ENCODE measurements around the gene GABBR2.

GABBR2 gene

DNA sequence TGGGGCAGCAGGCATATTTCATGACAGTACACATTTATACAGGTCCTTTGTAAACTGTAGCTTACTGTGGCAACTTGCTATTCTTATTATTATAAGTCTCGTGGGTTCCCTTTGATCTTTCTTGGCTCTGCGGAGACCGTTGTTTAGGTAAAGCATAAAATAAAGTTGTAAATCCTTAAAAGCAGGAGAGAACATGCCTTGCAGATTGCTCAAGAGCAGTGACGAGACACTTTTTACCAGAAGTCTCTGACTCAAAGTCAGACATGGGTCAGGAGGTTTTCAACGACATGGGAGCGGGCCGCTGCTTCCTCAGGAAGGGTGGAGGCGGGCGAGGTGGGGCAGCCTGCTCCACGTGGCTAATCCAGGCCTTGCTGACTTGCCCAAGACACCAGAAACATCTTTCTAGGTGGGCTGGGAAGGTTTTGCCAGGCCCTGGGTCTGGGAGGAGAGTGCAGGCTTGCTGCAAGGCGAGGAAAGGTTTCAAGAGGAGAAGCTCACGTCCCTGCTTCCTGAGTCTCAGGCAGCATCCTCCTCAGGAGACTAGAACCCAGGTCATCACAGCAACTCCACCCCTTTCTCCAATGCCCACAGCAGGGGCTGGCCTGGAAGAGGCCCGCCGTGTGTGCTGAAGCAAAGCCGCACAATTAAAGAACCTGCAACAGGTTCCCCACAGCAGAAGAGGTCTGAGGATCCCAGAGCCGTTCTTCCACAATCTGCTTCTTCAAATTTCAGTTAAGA, 459.8 kb downstream of the GABBR2 start:
- Histone ChIP-seq H3K9me3 (ENCODE audit: control insufficient read depth, insufficient read depth, low read length) (no peaks in the 10 kb centered on the region), H3K27me3 (ENCODE audit: control insufficient read depth, insufficient read depth, low read length) (no peaks in the 10 kb centered on the region), H3K36me3 (ENCODE audit: control insufficient read depth, insufficient read depth, low read length) (peaks cover 8% of the 10 kb centered on the region; the same call in 1 of the 2 replicates), H3K9ac (ENCODE audit: low read depth, low read length) (no peak overlapping the region), H3K4me1 (ENCODE audit: control insufficient read depth, insufficient read depth, low read length) (peaks cover 9% of the 10 kb centered on the region; the same call in 1 of the 2 replicates), H3K4me3 (ENCODE audit: low read depth, low read length) (no peak overlapping the region), H3K27ac (ENCODE audit: low read depth, low read length) (no peak overlapping the region)

DNA sequence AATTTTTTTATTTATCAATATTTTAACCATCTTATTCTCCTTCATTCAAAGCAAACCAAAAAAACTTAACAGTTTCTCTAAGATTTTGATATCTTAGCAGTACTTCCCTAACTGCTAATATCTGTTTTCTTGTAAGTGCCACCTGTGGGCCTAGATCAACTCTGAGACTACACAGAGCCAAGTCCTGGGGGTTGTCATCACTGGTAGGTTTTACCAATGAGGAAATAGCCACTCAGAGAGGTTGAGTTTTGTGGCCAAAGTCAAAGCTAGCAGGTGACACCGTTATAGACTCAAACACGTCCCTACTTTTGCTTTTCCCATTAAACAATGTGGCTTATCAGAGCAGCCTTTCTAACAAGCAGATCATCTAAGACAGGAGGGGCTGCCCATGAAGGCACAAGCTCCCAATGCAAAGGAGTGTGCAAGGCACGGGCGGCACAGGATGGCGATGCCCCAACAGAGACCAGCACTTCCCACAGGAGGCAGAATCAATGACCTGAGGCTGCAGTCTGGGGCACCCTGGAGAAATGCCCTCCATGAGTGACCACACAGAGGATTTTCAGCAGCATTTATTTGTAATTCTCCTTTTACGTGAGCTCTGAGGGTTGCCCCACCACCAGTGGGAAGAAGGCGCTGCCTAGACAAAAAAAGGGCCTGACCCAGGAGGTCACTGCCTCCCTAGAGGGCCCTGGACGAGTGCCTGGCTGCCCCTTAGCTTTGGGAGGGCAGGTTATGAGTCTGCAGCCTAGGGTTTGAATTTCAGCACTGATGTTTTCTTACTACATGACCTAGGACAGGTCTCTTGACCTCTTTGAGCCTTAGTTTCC, 460.7 kb downstream of the GABBR2 start:
- Histone ChIP-seq H3K9me3 (ENCODE audit: control insufficient read depth, insufficient read depth, low read length) (no peaks in the 10 kb centered on the region), H3K4me1 (ENCODE audit: control insufficient read depth, insufficient read depth, low read length) (peaks cover 11% of the 10 kb centered on the region; the same call in 1 of the 2 replicates), H3K27ac (ENCODE audit: low read depth, low read length) (no peak overlapping the region), H3K27me3 (ENCODE audit: control insufficient read depth, insufficient read depth, low read length) (no peaks in the 10 kb centered on the region), H3K9ac (ENCODE audit: low read depth, low read length) (no peak overlapping the region), H3K36me3 (ENCODE audit: control insufficient read depth, insufficient read depth, low read length) (peaks cover 8% of the 10 kb centered on the region; the same call in 1 of the 2 replicates), H3K4me3 (ENCODE audit: low read depth, low read length) (no peak overlapping the region)

DNA sequence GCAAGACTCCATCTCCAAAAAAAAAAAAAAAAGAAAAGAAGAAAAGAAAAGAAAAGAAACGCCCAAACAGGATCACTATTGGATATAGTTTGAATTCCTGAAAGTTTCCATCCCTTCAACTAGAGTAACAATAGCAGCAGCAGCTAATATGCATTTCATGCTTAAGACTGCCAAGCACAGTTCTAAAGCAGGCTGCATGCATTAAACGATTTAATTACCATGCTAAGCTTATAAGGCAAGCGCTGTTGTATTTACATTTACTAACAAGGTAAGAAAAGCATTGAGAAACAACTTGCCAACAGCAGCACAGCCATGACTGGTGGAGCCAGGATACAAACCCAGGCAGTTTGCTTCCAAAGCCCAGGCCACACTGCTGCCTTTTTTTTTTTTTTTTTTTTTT, 466.3 kb downstream of the GABBR2 start:
- no peaks in the 10 kb centered on the region for H3K36me3 ChIP-seq (ENCODE audit: control insufficient read depth, insufficient read depth, low read length)
- no peak overlapping the region for H3K4me3 ChIP-seq (ENCODE audit: low read depth, low read length)
- no peak overlapping the region for H3K9ac ChIP-seq (ENCODE audit: low read depth, low read length)

DNA sequence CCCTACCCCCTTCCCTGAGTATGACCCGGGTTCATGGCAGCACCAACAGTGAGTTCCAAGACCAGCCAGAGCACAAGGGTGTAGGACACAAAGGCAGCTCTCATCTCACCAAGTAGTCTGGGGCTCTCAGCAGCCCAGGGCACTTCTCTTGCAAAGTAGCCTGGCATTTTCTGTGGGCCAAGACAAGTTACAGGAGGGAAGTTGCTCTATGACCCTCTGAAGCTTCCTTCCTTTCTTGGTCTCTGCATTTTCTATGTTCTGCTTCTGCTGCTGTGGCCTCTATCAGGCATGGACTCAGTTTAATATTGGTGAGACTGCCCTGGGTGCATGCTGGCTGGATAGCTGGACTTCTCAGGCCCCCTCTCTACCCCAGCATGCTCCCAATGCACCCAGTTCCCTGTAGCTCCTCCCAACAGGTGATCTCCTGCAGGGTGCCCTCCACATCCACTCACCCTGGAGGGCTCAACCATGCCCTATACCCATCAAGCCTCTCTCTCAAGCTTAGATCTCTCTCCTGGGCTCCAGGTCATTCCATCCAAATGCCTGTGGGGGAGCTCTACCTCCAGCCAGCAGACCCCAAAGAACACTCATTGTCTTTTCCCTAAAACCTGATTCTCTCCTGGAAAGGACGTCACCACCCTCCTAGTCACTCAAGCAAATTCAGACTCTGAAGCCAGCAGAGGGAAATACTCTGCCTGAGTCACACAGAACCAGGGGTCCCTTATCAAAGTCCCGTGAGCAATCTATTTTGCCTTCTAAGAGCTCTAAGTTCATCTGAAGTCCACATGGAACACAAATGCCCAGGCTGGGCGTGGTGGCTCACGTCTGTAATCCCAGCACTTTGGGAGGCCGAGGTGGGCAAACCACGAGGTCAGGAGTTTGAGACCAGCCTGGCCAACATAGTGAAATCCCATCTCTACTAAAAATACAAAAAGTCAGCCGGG, 467.1 kb downstream of the GABBR2 start:
- Histone ChIP-seq H3K4me3 (ENCODE audit: low read depth, low read length) (no peak overlapping the region), H3K36me3 (ENCODE audit: control insufficient read depth, insufficient read depth, low read length) (no peaks in the 10 kb centered on the region), H3K27me3 (ENCODE audit: control insufficient read depth, insufficient read depth, low read length) (no peaks in the 10 kb centered on the region), H3K4me1 (ENCODE audit: control insufficient read depth, insufficient read depth, low read length) (peaks cover 6% of the 10 kb centered on the region; the same call in 1 of the 2 replicates), H3K9ac (ENCODE audit: low read depth, low read length) (no peak overlapping the region), H3K9me3 (ENCODE audit: control insufficient read depth, insufficient read depth, low read length) (no peaks in the 10 kb centered on the region), H3K27ac (ENCODE audit: low read depth, low read length) (no peak overlapping the region)

More for the DNA sequence above, 466.3 kb downstream of the GABBR2 start:
- Histone ChIP-seq H3K4me1 (ENCODE audit: control insufficient read depth, insufficient read depth, low read length) (peaks cover 6% of the 10 kb centered on the region; the same call in 1 of the 2 replicates), H3K27ac (ENCODE audit: low read depth, low read length) (no peak overlapping the region), H3K9me3 (ENCODE audit: control insufficient read depth, insufficient read depth, low read length) (no peaks in the 10 kb centered on the region), H3K27me3 (ENCODE audit: control insufficient read depth, insufficient read depth, low read length) (no peaks in the 10 kb centered on the region)

DNA sequence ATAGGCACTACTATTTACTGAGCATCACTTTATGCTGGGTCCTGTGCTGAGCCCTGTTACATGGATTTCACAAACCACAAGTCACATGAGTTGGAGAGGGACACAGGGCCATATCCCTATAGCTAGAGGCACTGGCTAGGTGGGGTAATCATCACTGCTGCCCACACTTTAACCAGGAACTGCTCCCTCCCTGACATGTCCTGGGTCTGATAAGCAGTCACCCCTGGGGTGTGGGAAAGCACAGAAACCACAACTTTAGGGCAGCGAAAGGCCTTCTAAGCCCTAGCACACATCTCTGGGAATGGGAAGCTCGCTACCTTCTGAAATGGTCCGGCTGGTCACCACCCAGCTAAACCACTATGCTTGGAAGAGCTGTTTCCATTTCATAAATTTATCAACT, 468.3 kb downstream of the GABBR2 start:
- H3K4me1 ChIP-seq (ENCODE audit: control insufficient read depth, insufficient read depth, low read length), result peaks cover 6% of the 10 kb centered on the region; the same call in 1 of the 2 replicates
- H3K4me3 ChIP-seq (ENCODE audit: low read depth, low read length), result no peak overlapping the region
- no peaks in the 10 kb centered on the region for H3K9me3 ChIP-seq (ENCODE audit: control insufficient read depth, insufficient read depth, low read length)
- H3K36me3 ChIP-seq (ENCODE audit: control insufficient read depth, insufficient read depth, low read length), result no peaks in the 10 kb centered on the region
- H3K27ac ChIP-seq (ENCODE audit: low read depth, low read length), result no peak overlapping the region
- no peaks in the 10 kb centered on the region for H3K27me3 ChIP-seq (ENCODE audit: control insufficient read depth, insufficient read depth, low read length)
- H3K9ac ChIP-seq (ENCODE audit: low read depth, low read length), result no peak overlapping the region

Data from HUES48 (cell line).